GM12878 (cell line): ENCODE data around the gene ECT2L. TPM values are rescaled to one million over a fixed set of nuclear protein-coding genes. Genes with fewer than 3 reads are reported as not detected.

Experiments
- ATAC-seq: fragments of 200-7000 bp; cut with Tn5 transposase; 3 replicates; pipeline ENCODE4 v1.9.1; 2020; ENCODE audit warnings: mild to moderate bottlenecking, moderate library complexity
- BruUV-seq: library from RNA; stranded (reverse); fragments of 400-500 nt; replicated peaks from 2 replicates; lab custom pipeline; 2021; lab: Mats Ljungman, UMichigan
- CTCF ChIA-PET: fragments of 300-600 bp; sonication (Branson Sonifier 250); formaldehyde crosslinking; extraction: SDS; loops from one replicate; lab custom pipeline; 2021; ENCODE audit warnings: inconsistent platforms; lab: Yijun Ruan, JAX
- POLR2A ChIA-PET: fragments of 350-600 bp; formaldehyde crosslinking; extraction: SDS; loops from one replicate; lab custom pipeline; 2021; ENCODE audit warnings: inconsistent platforms; lab: Charles Lee
- RAD21 ChIA-PET: fragments of 300-600 bp; sonication (Branson Sonifier 250); formaldehyde crosslinking; loops from one replicate; lab custom pipeline; 2023; ENCODE audit warnings: antibody characterized with exemption; ENCODE audit not compliant: unreplicated experiment; lab: Charles Lee
- SMC1A ChIA-PET: fragments of 300-600 bp; sonication (Branson Sonifier 250); formaldehyde crosslinking; loops from one replicate; lab custom pipeline; 2023; ENCODE audit not compliant: unreplicated experiment, uncharacterized antibody; lab: Charles Lee
- DNase-seq: peaks from one replicate; pipeline ENCODE4 v3.0.0-alpha.2; 2011; ENCODE audit warnings: low read depth, low spot score
- FAIRE-seq: peaks from 3 replicates; lab custom pipeline; 2011; peaks lifted over from hg19 to GRCh38; lab: Jason Lieb, UNC
- H2AFZ ChIP-seq: 2 replicates; pipeline ENCODE4 v1.6.0; 2011; ENCODE audit warnings: low read depth, low read length, control low read depth; ENCODE audit not compliant: control insufficient read depth
- H3K27ac ChIP-seq: 2 replicates; pipeline ENCODE4 v1.5.1; 2011; ENCODE audit warnings: control low read depth; ENCODE audit not compliant: control insufficient read depth, insufficient read depth
- H3K27me3 ChIP-seq, 2 experiments: replicated peaks in 1 of 2; 2 replicates each; pipeline versions ENCODE4 v1.6.0 to v1.6.1; 2011; ENCODE audit warnings: low read length in 1 of 2; ENCODE audit not compliant: control insufficient read depth in 2 of 2, insufficient read depth in 2 of 2
- H3K36me3 ChIP-seq, 2 experiments: 2 replicates each; pipeline ENCODE4 v1.5.1; 2011; ENCODE audit warnings: low read length in 1 of 2; ENCODE audit not compliant: control insufficient read depth in 2 of 2, insufficient read depth in 2 of 2
- H3K4me1 ChIP-seq: 2 replicates; pipeline ENCODE4 v1.6.1; 2011; ENCODE audit warnings: mild to moderate bottlenecking, low read length, moderate library complexity, mixed read lengths; ENCODE audit not compliant: control insufficient read depth, insufficient read depth
- H3K4me2 ChIP-seq: 2 replicates; pipeline ENCODE4 v1.6.0; 2011; ENCODE audit warnings: control low read depth; ENCODE audit not compliant: control insufficient read depth, insufficient read depth
- H3K4me3 ChIP-seq: fragments of 200-600 bp; sonication (generic); 2 replicates; pipeline ENCODE4 v1.5.1; 2016
- H3K79me2 ChIP-seq: 2 replicates; pipeline ENCODE4 v1.6.0; 2011; ENCODE audit warnings: low read length; ENCODE audit not compliant: control insufficient read depth, insufficient read depth
- H3K9ac ChIP-seq: 2 replicates; pipeline ENCODE4 v1.8.0; 2011; ENCODE audit warnings: low read length, control low read depth, mixed read lengths; ENCODE audit not compliant: control insufficient read depth, insufficient read depth
- H3K9me3 ChIP-seq: replicated peaks from 3 replicates; pipeline ENCODE4 v1.5.1; 2011; ENCODE audit warnings: mild to moderate bottlenecking, low read length; ENCODE audit not compliant: control insufficient read depth, insufficient read depth
- H4K20me1 ChIP-seq: 2 replicates; pipeline ENCODE4 v1.6.0; 2011; ENCODE audit not compliant: control insufficient read depth, insufficient read depth
- EP300 ChIP-seq, 2 experiments: fragments of 150-350 bp in 1 of 2; IDR thresholded peaks; 2 replicates each; pipeline ENCODE4 v1.6.1; 2011 to 2012; ENCODE audit warnings: low read depth in 2 of 2, low read length in 2 of 2, borderline replicate concordance in 1 of 2, improper control_type of control experiment in 1 of 2, inconsistent platforms in 1 of 2; ENCODE audit not compliant: control insufficient read depth in 1 of 2
- HDGF ChIP-seq: fragments of 450-650 bp; IDR thresholded peaks from 2 replicates; pipeline ENCODE4 v1.6.1; 2016; ENCODE audit warnings: antibody characterized with exemption
- JUNB ChIP-seq: IDR thresholded peaks from 2 replicates; pipeline ENCODE4 v1.6.1; 2016; ENCODE audit warnings: antibody characterized with exemption, mild to moderate bottlenecking
- RELA ChIP-seq: fragments of 450-650 bp; IDR thresholded peaks from 2 replicates; pipeline ENCODE4 v1.8.0; 2014; ENCODE audit warnings: borderline replicate concordance; ENCODE audit not compliant: partially characterized antibody
- RUNX3 ChIP-seq: IDR thresholded peaks from 2 replicates; pipeline ENCODE4 v1.6.1; 2012; ENCODE audit warnings: low read length, inconsistent platforms
- SMAD1 ChIP-seq: fragments of 450-650 bp; IDR thresholded peaks from 2 replicates; pipeline ENCODE4 v1.6.1; 2018; ENCODE audit warnings: mild to moderate bottlenecking, low read depth; ENCODE audit not compliant: partially characterized antibody
- SUPT20H ChIP-seq: IDR thresholded peaks from 2 replicates; pipeline ENCODE4 v1.6.1; 2011; ENCODE audit warnings: low read depth, mild to moderate bottlenecking, low read length, moderate library complexity, borderline replicate concordance; ENCODE audit not compliant: control insufficient read depth
- TBL1XR1 ChIP-seq: IDR thresholded peaks from 2 replicates; pipeline ENCODE4 v1.6.1; 2012; ENCODE audit warnings: low read depth, low read length, improper control_type of control experiment
- WGBS: methylation state at CpG from one replicate; pipeline ENCODE4 v1.1.6; 2016; ENCODE audit warnings: low lambda C conversion rate; ENCODE audit not compliant: insufficient replicate concordance, insufficient coverage; ENCODE audit errors: missing lambda C conversion rate; 5-methylcytosine and 5-hydroxymethylcytosine counted together
- in situ Hi-C: fragments of 300-500 bp; cut with MboI; formaldehyde crosslinking; loops from 9 replicates; pipeline ENCODE4 v1.14.3; 2018; ENCODE audit warnings: mixed read lengths
- intact Hi-C: fragments of 100-400 bp; cut with micrococcal nuclease; formaldehyde crosslinking; loops from one replicate; pipeline ENCODE4 v1.14.2; 2022; ENCODE audit not compliant: unreplicated experiment
- polyA plus RNA-seq, 11 experiments: library from polyadenylated mRNA; depleted of rRNA in 4 of 11; unstranded in 6 of 11; stranded (reverse) in 5 of 11; fragments of >200 nt; fragmentation: Nextera tagmentation in 4 of 11; fragmentation: Illumina TruSeq in 1 of 11; extraction: Ambion mirVana in 4 of 11; extraction: Trizol in 1 of 11; gene quantifications; 1 replicate in 1 of 11; 2 replicates in 10 of 11; pipeline versions ENCODE4 v1.2.1 to v1.2.3, GENCODE V29; 2011 to 2016; ENCODE audit warnings: inconsistent platforms in 2 of 11, missing spikeins in 2 of 11, low read depth in 1 of 11
- total RNA-seq, 4 experiments: library from RNA; depleted of rRNA in 3 of 4; stranded (reverse); fragments of >200 nt in 3 of 4; fragmentation: Illumina TruSeq in 1 of 4; extraction: Trizol in 1 of 4; gene quantifications; 2 replicates each; pipeline versions ENCODE4 v1.2.1 to v1.2.3, GENCODE V29; 2013 to 2021

Gene ECT2L
- total and polyA plus RNA-seq, 10 of the 15 experiments (the other 5 are each of a cell fraction or from before 2014, with no cell fraction given), result 0.05 to 0.09 TPM; not detected in 8

DNA sequence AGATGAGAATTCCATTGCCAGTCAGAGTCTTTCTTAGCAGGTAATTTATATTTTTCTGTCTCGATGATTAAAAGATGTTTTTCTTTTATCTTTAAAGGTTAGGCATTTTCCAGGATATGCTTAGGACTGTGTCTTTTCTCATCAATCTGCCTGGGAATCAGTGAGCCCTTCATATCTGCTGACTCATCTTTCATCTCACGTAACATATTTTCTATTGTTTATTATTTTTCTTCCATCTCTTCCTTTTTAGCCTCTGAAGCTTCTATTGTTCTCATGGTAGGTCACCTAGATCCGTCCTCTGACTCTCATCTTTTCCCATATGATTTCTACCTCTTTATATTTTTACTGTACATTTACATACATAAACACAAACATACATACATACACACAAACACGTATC, 13.6 kb upstream of the ECT2L start:
- Histone ChIP-seq H3K4me3 (no peak overlapping the region), H2AFZ (no peak overlapping the region), H3K4me1 (no peaks in the 10 kb centered on the region), H3K9ac (no peak overlapping the region), H3K27ac (no peak overlapping the region), H3K27me3 (no peaks in the 10 kb centered on the region), H3K36me3 (peaks cover 0 to 2% of the 10 kb centered on the region in 2 experiments; a peak in 1 of 4 replicates), H3K79me2 (no peaks in the 10 kb centered on the region), H3K9me3 (no peaks in the 10 kb centered on the region), H4K20me1 (no peaks in the 10 kb centered on the region), H3K4me2 (no peak overlapping the region)
- SMC1A ChIA-PET, result no interaction called here
- CTCF ChIA-PET, result interaction anchor here (0.6 kb wide), 1 partner anchor 557 kb away, joined by 4 read pairs; no protein-coding TSS in a partner anchor
- intact Hi-C loops, result no loop called here
- no peak for ATAC-seq
- in situ Hi-C loops, result no loop called here
- peak; percentile 35 for FAIRE-seq
- WGBS, result 46% methylated on average over 4 of the region's 4 CpGs
- no peak for TF ChIP-seq EP300 (IDR thresholded peaks at IDR 0.05; ENCODE audit: borderline replicate concordance in 1 of 2, control insufficient read depth in 1 of 2, low read depth in 2 of 2, low read length in 2 of 2)
- no peak for DNase-seq
- BruUV-seq, result no TSS peak
- RAD21 ChIA-PET, result no interaction called here
- POLR2A ChIA-PET, result interaction anchor here (1.2 kb wide), 1 partner anchor 8 kb away, joined by 4 read pairs; the partner anchor contains the start of gene CCDC28A

DNA sequence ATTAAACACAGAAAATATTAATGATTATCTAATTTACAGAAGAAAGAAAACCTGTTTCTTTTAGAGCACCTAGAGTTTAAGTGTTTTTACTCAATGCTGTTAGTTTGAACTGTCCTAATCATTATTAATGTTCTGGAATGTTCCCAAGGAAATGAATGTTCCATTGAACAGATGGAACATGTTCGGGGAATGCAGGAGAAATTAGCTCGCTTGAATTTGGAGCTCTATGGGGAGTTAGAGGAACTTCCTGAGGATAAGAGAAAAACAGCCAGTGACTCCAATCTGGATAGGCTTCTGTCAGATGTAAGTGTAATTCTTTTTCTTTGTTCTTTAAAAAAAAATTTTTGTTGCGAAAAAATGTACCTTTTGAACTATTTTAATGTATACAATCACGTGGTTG, 10.8 kb upstream of the ECT2L start:
- FAIRE-seq, result no peak
- H2AFZ ChIP-seq, result no peak overlapping the region
- ATAC-seq, result no peak
- no peaks in the 10 kb centered on the region for H3K9me3 ChIP-seq
- CTCF ChIA-PET, result no interaction called here
- H3K27me3 ChIP-seq, result no peaks in the 10 kb centered on the region
- BruUV-seq, result no TSS peak
- H3K4me1 ChIP-seq, result no peaks in the 10 kb centered on the region
- H3K36me3 ChIP-seq, result peaks cover 0 to 2% of the 10 kb centered on the region in 2 experiments; a peak in 1 of 4 replicates
- no peaks in the 10 kb centered on the region for H4K20me1 ChIP-seq
- H3K4me2 ChIP-seq, result no peak overlapping the region
- no peak for TF ChIP-seq SMAD1
- TF ChIP-seq RUNX3, result no peak
- no peak for TF ChIP-seq JUNB
- no peak for TF ChIP-seq RELA
- no peak for TF ChIP-seq TBL1XR1
- no peak for TF ChIP-seq HDGF
- no peak for TF ChIP-seq SUPT20H
- 77% methylated on average over 4 of the region's 4 CpGs for WGBS
- no peak overlapping the region for H3K4me3 ChIP-seq
- POLR2A ChIA-PET, result no interaction called here
- no peaks in the 10 kb centered on the region for H3K79me2 ChIP-seq
- in situ Hi-C loops (no loop called here), intact Hi-C loops (no loop called here)
- no peak overlapping the region for H3K9ac ChIP-seq
- SMC1A ChIA-PET, result no interaction called here
- RAD21 ChIA-PET, result no interaction called here
- no peak overlapping the region for H3K27ac ChIP-seq
- DNase-seq, result no peak
